ENCODE results near the gene RGS6.

DNA sequence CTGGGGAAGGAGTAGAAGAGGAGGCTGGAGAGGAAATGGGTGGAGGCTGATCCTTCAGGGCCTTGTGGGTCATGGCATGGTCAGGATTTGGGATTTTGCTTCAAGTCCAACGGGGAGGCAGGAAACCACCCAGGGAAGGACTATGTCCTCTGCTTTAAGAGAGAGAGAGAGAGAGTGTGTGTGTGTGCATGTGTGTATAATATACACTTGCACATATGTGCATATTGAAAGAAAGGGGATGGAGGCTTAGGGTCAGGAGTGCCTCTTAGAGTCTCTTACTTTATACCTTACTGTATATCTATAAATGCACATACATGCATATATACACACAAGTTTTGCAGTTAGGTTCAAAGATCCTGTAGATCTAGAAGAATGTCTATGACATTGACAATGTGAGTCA lies 94.8 kb downstream of the RGS6 start:
- TF ChIP-seq EZH2 (IDR thresholded peaks at IDR 0.05; ENCODE audit: insufficient read depth, poor library complexity, severe bottlenecking) (no peak), EZH2phosphoT487 (IDR thresholded peaks at IDR 0.05; ENCODE audit: insufficient read depth, low read depth) (no peak)
